Fibroblast of lung (primary cell): ENCODE measurements around the gene PTPRE. TPM values are rescaled to one million over a fixed set of nuclear protein-coding genes. Genes with fewer than 3 reads are reported as not detected.

Experiments used
- DNase-seq, 2 donors: peaks; one replicate each; pipeline versions ENCODE4 v3.0.0 to v3.0.0-alpha.2; 2010; ENCODE audit warnings: low read depth in 2 of 2
- H2AFZ ChIP-seq: 2 replicates; pipeline ENCODE4 v1.5.1; 2012; ENCODE audit warnings: low read length, control low read depth, inconsistent platforms
- H3K27ac ChIP-seq: 2 replicates; pipeline ENCODE4 v1.5.1; 2011; ENCODE audit warnings: low read length, control low read depth; ENCODE audit not compliant: insufficient read depth
- H3K27me3 ChIP-seq: 2 replicates; pipeline ENCODE4 v1.5.1; 2011; ENCODE audit warnings: mild to moderate bottlenecking, low read length; ENCODE audit not compliant: control insufficient read depth, insufficient read depth
- H3K36me3 ChIP-seq: 2 replicates; pipeline ENCODE4 v1.5.1; 2011; ENCODE audit warnings: low read length; ENCODE audit not compliant: control insufficient read depth, insufficient read depth
- H3K4me1 ChIP-seq: 2 replicates; pipeline ENCODE4 v1.5.1; 2011; ENCODE audit warnings: low read length; ENCODE audit not compliant: control insufficient read depth, insufficient read depth; ENCODE audit errors: extremely low read depth
- H3K4me2 ChIP-seq: 2 replicates; pipeline ENCODE4 v1.5.1; 2011; ENCODE audit warnings: low read length, control low read depth; ENCODE audit not compliant: insufficient read depth; ENCODE audit errors: extremely low read depth
- H3K4me3 ChIP-seq, 4 experiments: fragments of 200-600 bp in 1 of 4; sonication (generic) in 1 of 4; replicated peaks in 1 of 4; 2 replicates each; pipeline ENCODE4 v1.5.1; 2011 to 2016; ENCODE audit warnings: low read length in 4 of 4, low read depth in 3 of 4, mild to moderate bottlenecking in 3 of 4, control low read depth in 2 of 4, inconsistent platforms in 1 of 4, mixed read lengths in 1 of 4; ENCODE audit not compliant: insufficient read depth in 1 of 4; ENCODE audit errors: control extremely low read depth in 1 of 4
- H3K79me2 ChIP-seq: 2 replicates; pipeline ENCODE4 v1.5.1; 2012; ENCODE audit warnings: mild to moderate bottlenecking, low read length, inconsistent platforms; ENCODE audit not compliant: control insufficient read depth, insufficient read depth
- H3K9ac ChIP-seq: 2 replicates; pipeline ENCODE4 v1.5.1; 2011; ENCODE audit warnings: mild to moderate bottlenecking, low read length, control low read depth; ENCODE audit not compliant: insufficient read depth
- H3K9me3 ChIP-seq: 2 replicates; pipeline ENCODE4 v1.5.1; 2012; ENCODE audit warnings: low read depth, low read length; ENCODE audit not compliant: control insufficient read depth, insufficient read depth
- H4K20me1 ChIP-seq: 2 replicates; pipeline ENCODE4 v1.5.1; 2011; ENCODE audit warnings: low read length; ENCODE audit not compliant: control insufficient read depth, insufficient read depth; ENCODE audit errors: extremely low read depth
- EZH2 ChIP-seq: IDR thresholded peaks from 2 replicates; pipeline ENCODE4 v1.5.1; 2012; ENCODE audit warnings: low read length, control low read depth, mild to moderate bottlenecking; ENCODE audit errors: missing control alignments
- polyA plus RNA-seq, 2 donors: library from polyadenylated mRNA; depleted of rRNA in 1 of 2; stranded (reverse) in 1 of 2; unstranded in 1 of 2; fragments of >200 nt; gene quantifications; 2 replicates each; pipeline ENCODE4 v1.2.1, GENCODE V29; 2011 to 2012; ENCODE audit warnings: missing spikeins in 1 of 2
- total RNA-seq: library from RNA; depleted of rRNA; stranded (reverse); fragments of >200 nt; gene quantifications from 2 replicates; pipeline ENCODE4 v1.2.1, GENCODE V29; 2014
- TF ChIP-seq, protein P1 (sequence below), 2 donors: IDR thresholded peaks in 1 of 2; conservative IDR thresholded peaks in 1 of 2; 1 replicate in 1 of 2; 2 replicates in 1 of 2; pipeline ENCODE4 v1.5.1; 2011 to 2012; ENCODE audit warnings: low read length in 2 of 2, control low read depth in 1 of 2, inconsistent platforms in 1 of 2, low read depth in 1 of 2, mild to moderate bottlenecking in 1 of 2

Gene PTPRE
- total and polyA plus RNA-seq, 2 donors (not counting 1 experiment from before 2014, with no cell fraction given), result 0.75 to 1.8 TPM

DNA sequence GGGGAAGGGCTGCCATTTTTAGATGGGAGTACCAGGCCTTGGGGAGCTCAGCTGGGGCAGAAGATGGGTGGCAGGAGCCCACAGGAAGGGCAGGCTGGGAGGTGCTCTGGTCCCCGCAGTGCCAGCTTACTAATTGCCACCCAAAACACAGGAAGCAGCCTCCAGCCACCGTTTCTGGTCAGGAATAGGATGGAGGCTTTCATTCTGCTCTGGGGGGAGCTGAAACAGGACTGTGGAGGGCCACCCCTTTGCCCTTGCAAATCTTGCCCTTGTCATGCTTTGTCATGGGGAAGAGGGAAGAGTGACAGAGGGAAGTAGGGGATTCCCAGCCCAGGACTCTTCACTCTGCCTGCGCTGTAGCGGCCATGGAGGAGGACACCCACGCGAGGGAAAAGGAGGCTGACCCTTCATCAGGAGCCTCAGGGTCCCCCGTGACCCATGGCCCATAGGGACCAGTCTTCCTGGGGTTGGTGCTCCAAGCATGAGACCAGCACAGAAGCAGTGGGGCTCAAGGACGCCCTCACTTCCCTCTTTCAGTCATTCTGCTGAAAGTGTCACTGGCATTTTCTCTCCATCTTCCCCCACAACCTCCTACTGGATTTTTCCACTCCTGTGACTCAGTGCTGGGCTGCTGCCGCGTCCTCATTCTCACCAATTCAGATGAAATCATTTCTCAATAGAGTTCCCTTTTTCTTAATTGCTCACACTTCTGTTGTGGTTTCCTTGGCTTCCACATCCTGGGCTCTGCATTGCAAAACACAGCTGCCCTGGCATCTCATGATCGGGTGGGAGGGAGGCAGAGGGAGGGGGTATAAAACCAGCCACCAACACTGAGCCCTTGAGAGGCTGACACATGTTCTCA is 157.4 kb downstream of the PTPRE start:
- H3K4me2 ChIP-seq, result peak overlapping the region; percentile 13
- H3K27ac ChIP-seq, result peak overlapping the region; percentile 27
- H3K4me3 ChIP-seq, result no peak overlapping the region
- H4K20me1 ChIP-seq, result no peaks in the 10 kb centered on the region
- no peaks in the 10 kb centered on the region for H3K79me2 ChIP-seq
- H3K4me1 ChIP-seq, result peaks cover 5% of the 10 kb centered on the region
- H2AFZ ChIP-seq, result no peak overlapping the region
- DNase-seq, result peak; percentile 65 to 93
- H3K36me3 ChIP-seq, result no peaks in the 10 kb centered on the region
- no peak overlapping the region for H3K9ac ChIP-seq
- TF ChIP-seq, protein P1, sequence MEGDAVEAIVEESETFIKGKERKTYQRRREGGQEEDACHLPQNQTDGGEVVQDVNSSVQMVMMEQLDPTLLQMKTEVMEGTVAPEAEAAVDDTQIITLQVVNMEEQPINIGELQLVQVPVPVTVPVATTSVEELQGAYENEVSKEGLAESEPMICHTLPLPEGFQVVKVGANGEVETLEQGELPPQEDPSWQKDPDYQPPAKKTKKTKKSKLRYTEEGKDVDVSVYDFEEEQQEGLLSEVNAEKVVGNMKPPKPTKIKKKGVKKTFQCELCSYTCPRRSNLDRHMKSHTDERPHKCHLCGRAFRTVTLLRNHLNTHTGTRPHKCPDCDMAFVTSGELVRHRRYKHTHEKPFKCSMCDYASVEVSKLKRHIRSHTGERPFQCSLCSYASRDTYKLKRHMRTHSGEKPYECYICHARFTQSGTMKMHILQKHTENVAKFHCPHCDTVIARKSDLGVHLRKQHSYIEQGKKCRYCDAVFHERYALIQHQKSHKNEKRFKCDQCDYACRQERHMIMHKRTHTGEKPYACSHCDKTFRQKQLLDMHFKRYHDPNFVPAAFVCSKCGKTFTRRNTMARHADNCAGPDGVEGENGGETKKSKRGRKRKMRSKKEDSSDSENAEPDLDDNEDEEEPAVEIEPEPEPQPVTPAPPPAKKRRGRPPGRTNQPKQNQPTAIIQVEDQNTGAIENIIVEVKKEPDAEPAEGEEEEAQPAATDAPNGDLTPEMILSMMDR (conservative IDR thresholded peaks at IDR 0.05 in 1 of 2, IDR thresholded peaks at IDR 0.05 in 1 of 2; ENCODE audit: low read depth in 1 of 2, low read length in 2 of 2), result no peak
- no peak for TF ChIP-seq EZH2
- H3K9me3 ChIP-seq, result no peaks in the 10 kb centered on the region
- no peaks in the 10 kb centered on the region for H3K27me3 ChIP-seq

DNA sequence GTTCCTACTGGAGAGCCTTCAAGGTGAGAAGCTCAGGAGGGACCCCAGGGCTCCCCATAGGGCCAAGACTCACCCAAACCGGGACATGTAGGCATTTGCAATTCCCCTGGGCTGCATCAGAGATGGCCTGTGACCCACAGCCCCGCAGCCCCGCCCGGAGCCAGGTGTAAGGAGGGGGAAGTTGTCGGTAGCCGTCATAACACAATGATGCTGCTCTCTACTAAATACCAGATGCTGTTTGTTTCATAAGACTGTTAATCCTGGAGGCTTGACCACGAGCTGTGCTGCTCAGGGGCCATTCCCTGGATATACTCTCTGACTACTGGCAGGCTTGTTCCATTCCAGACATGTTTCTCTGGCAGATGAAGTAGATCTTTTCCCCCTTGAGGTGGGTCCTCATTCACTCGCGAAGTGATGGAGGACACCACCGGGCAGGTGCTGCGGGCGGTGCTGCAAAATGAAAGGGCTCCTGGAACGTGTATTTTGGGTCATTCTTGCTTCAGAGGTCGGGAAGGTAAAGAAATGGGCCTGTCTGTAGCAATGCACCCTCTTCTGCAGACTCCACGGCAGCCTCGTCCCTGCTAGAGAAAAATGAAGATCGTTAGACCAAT is 158.2 kb downstream of the PTPRE start:
- no peak overlapping the region for H3K4me2 ChIP-seq
- no peak overlapping the region for H3K4me3 ChIP-seq
- no peaks in the 10 kb centered on the region for H3K9me3 ChIP-seq
- H3K27ac ChIP-seq, result peak overlapping the region; percentile 27
- H3K36me3 ChIP-seq, result no peaks in the 10 kb centered on the region
- H3K27me3 ChIP-seq, result no peaks in the 10 kb centered on the region
- peak in 1 of 2 donors; percentile 11 for DNase-seq
- TF ChIP-seq, protein P1 (conservative IDR thresholded peaks at IDR 0.05 in 1 of 2, IDR thresholded peaks at IDR 0.05 in 1 of 2; ENCODE audit: low read depth in 1 of 2, low read length in 2 of 2), result no peak
- TF ChIP-seq EZH2, result no peak
- H2AFZ ChIP-seq, result no peak overlapping the region
- no peaks in the 10 kb centered on the region for H3K79me2 ChIP-seq
- H4K20me1 ChIP-seq, result no peaks in the 10 kb centered on the region
- H3K9ac ChIP-seq, result no peak overlapping the region
- peaks cover 5% of the 10 kb centered on the region for H3K4me1 ChIP-seq

DNA sequence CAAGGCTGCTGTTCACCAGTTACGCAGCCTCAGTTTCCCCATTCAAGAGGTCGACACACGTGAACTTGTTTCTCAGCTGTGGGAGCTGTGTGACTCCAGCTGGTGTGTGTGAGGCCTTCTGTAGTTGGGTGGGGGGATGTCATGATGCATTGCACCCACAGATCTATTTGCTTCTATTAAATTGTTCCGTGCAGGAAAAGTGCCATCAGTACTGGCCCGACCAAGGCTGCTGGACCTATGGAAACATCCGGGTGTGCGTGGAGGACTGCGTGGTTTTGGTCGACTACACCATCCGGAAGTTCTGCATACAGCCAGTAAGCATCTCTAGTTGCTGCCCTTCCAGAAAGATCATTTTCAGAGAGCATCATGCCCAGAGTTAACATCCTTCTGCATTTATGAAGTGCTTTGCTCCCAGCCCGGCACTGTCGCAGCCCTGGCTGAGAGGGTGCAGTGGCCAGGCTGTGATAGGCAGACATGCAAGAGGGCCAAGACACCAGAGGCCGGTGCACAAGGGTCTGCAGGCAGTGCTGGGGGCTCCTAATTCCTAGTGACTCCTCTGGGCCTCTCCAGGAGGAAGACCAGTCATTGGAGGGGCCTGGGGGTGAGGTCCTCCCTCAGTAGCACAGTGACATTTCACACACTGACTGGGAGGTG is 159.1 kb downstream of the PTPRE start:
- TF ChIP-seq EZH2, result no peak
- TF ChIP-seq, protein P1 (conservative IDR thresholded peaks at IDR 0.05 in 1 of 2, IDR thresholded peaks at IDR 0.05 in 1 of 2; ENCODE audit: low read depth in 1 of 2, low read length in 2 of 2), result no peak
- Histone ChIP-seq H2AFZ (no peak overlapping the region), H3K79me2 (no peaks in the 10 kb centered on the region), H3K4me3 (no peak overlapping the region), H3K27me3 (no peaks in the 10 kb centered on the region), H3K9me3 (no peaks in the 10 kb centered on the region), H3K36me3 (no peaks in the 10 kb centered on the region), H3K4me1 (peaks cover 5% of the 10 kb centered on the region), H3K4me2 (no peak overlapping the region), H3K9ac (no peak overlapping the region), H3K27ac (no peak overlapping the region), H4K20me1 (no peaks in the 10 kb centered on the region)
- DNase-seq, result no peak
